HG03175 (cell line): Measurements from ENCODE around the gene HAUS2.
"Not testable (repeated sequence)": the region's sequence is repeated elsewhere in the genome, so short reads cannot be mapped to it uniquely, and the experiment has no call there.

Experiments
- ATAC-seq: cut with Tn5 transposase; IDR thresholded peaks from one replicate; pipeline ENCODE4 v1.9.1; 2021; ENCODE audit warnings: mild to moderate bottlenecking, moderate library complexity; ENCODE audit not compliant: unreplicated experiment

HAUS2 gene

DNA sequence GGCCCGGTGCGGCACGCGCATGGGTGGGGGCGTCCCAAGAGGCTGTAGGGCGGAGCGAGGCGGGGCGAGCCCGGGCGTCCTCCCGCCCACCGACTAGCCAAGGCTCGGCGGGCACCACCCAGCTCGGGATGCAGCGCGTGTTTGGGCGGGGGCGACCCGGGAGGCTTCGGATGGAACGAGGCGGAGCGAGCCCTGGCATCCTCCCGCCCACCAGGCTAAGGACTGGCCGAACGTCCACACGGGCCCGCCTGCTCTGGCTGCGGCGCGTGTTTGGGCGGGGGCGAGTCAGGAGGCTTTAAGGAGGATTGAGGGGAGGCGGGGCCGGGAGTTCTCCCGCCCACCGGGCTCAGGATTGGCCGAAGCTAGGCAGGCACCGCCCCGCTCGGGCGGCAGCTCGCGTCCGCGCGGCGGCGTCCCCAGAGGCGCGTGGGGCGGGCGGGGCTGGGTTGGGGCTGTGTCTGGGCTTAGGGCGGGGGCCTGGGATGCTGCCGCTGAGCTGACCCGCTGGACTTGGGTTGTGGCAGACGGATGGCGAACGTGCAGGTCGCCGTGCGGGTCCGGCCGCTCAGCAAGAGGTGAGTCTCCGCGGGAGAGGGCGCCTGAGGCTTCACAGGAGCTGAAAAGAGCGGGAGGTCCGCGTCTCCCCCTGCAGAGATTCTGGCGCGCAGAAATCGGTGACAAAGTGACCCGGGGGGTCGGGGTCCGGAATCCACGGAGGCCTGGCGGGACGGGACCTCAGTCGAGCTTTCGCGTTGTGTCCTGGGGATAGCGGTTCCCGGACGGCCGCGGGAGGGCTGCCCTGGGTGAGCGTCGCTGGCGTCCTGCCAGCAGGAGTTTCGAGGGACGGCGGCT is 26.8 kb downstream of the HAUS2 start, which contains the start of gene STARD9:
Gene STARD9, plus strand, starts transcription at position 419 of the 852 bp plus-strand sequence. Its CDS starts 110 bp downstream, at position 529.
- ATAC-seq, result peak; percentile 93

DNA sequence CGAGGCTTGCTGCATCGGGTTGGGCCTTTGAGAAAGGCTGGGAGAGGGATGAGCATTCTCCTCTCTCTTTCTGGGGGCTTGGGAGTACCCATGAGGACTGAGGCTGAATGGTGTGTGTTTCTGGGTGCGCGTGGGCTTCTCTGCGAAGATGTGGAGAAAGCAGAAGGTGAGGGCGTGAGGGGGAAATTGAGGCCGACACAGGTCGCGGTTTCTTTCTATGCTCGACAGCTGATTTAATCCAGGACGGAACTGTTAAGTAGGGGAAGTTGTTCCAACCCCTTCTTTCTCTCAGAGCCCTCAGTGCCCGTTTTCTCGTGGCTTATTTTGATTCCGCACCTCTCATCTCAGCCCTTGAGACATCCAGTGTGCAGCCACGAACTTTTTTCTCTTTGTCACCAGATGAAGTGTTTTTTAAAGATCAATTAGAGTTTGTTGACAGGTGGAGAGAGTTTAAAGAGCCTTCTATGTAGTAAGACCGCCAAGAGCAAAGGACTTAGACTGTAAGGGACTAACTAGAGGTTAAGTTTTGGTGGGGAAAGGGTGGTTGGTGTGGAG is 27.5 kb downstream of the HAUS2 start:
- no peak for ATAC-seq

DNA sequence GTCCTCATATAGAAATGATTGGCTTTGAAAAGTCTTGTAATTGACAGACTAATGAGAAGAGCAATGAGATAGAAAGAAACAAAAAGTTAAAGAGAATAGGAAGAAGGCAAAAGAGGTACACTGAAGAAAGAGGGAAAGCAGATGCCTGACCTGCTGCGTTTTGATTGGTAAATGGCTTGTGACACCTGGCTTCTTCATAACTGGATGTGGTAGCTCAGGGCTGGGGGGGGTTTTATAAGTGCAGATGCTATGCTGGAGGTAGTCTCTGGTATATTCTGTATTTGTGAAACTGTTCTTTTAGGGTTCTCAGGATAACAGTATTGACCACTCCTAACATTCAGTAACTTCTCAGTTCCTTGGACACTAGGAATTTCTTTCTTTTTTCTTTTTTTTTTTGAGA is 28.1 kb downstream of the HAUS2 start:
- no peak for ATAC-seq

DNA sequence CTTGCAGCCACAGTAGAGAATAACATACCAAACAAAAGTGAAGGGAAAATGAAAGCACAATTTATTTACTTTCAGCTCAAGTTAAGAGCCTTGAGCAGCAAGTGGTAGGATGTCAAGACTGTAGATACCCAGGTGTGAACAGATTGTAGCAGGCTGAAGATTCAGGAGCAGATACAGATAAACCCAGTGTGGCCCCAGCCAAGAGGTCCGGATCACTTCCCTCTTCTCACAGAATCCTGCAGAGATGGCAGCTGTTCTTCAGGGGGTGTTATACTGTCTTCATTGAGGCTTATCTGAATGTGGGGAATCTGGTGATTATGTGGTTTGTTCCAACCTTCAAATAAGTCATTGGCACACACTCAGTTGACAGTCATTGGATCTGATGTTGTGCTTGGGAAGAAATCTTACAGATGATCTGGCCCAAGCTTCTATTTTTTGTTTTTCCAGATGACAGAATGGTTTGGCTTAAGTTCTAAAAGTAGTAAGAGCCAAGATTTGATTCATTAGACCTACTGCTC is 28.9 kb downstream of the HAUS2 start:
- no peak for ATAC-seq

DNA sequence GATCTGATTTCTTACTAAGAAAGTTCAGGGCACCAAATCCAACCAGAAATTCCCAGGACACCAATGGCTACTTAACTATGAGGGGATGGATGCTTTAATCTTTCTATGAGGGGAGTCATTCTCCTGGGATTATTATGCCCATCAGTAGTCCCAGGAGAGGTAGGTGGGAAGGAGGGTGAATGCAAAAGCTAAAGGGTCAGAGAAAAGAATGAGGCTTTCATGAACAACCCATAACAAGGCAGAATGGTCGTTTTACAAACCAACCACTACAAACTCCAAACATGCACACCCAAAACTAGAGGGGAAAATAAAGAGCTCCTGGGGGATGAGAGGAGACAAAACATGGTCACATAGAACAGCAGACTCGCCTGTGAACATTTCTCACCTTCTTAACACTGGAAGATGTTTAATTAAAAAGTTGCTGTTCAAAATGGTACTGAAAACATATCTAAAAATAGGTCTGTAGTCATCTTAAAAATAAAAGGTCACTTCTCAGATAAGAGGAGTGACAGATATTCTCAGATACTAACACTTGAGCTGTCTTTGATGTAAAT is 30.4 kb downstream of the HAUS2 start:
- ATAC-seq, result no peak

DNA sequence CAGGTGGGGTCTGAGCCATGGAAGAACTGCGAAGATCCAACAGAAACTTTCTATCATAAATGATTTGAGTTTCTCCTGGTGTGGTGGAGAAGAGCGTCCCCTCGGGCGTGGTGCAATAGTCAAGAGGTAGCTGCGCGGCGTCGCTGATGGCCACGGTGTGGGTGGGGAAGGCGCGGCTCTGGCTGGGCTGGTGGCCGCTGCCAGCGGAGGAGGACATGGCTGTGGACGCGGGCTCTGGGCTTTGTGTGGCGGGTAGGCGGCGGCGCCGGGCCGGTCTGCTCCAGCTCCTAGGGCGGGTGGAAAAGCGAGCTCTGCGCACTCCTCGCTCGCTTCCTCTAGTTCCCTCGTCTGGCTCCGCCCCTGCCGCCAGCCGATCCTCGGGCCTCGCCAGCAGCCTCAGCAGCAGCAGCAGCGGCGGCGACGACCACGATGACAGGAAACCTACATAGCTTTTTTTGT is 32.7 kb downstream of the HAUS2 start:
- ATAC-seq, result peak; percentile 77

DNA sequence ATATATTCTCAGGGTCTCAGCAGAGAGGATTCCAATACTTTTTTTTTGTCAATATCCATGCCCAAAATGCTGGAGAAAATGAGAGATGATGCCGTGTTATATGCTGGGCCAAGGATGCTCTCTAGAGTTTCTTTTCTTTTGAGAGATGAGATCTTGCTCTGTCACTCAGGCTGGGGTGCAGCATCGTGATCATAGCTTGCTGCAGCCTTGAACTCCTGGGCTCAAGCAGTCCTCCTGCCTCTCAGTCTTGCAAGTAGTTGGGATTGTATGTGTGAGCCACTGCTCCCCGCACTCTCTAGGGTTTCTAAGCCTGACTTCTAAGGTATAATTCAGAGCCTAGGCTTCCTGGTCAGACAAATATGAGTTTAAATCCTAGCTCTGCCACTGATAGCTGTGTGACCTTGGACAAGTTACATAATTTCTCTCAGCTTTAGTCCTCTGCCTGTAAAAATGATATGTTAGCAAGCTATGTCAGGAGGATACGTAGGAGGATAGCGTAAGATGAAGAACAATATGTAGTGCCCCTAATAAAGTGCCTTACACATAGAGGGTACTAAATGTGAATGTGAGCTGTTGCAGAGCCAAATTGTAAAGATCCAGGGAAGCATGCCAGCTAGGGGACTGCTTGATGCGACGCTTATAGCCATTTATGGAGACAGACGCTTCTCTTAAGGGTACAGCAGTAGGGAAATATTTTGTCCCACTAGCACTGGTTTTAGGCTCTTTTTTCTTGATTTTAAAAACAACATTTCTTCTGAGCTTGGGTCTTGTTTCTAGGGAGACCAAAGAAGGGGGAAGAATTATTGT is 34.1 kb downstream of the HAUS2 start:
- ATAC-seq, result no peak

DNA sequence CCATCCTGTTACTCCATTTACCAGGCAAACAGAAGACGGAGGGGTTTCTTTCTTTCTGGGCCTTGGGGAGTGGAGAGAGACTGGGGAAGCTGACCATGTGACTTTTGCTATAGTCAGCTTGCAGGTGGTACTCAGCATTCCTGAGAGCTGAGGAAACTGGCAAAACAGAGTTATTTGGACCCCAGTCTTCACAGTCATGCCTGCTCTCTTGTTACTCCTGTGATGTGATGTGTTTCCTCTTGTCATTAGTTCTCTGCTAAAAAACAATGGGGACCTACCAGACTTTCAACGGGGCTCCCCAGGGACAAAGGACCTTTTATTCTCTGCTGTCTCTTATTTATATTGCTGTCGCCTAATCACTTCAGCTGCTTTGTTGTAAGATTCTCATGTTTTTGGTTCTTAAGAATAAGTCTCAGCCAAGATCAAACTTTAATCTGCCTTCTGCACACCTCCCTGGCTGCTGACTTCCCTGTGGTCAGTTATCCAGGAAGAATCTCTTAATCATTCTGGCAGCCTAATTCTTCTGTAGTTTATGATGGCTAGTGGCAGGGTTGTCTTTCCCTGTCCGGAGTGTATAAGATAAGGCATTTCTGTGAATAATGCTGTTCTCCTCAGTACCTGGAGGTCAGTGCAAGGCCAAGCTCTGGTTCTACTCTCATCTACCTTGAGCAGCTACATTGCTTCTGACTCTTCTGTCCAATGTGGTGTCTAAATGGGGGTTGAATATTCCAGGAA is 35.6 kb downstream of the HAUS2 start:
- ATAC-seq, result no peak

DNA sequence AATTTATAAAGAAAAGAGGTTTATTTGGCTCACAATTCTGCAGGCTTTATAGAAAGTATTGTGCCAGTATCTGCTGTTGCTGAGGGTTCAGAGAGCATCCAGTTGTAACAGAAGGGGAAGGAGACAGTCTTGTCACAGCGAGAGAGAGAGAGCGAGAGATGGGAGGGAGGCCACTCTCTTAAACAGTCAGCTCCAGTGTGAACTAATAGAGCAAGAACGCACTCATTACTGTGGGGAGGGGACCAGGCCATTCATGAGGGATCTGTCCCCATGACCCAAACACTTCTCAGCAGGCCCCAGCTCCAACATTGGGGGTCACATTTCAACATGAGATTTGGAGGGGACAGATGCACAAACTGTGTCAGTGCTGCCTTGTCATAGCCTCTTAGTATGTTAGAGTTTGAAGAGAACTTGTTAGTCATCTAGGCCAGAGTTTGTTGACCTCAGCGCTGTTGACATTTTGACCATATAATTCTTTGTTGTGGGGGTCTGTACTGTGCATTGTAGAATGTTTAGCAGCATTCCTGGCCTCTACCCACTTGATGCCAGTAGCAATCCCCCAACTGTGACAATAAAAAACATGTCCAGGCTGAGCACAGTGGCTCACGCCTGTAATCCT is 42.1 kb downstream of the HAUS2 start:
- no peak for ATAC-seq

DNA sequence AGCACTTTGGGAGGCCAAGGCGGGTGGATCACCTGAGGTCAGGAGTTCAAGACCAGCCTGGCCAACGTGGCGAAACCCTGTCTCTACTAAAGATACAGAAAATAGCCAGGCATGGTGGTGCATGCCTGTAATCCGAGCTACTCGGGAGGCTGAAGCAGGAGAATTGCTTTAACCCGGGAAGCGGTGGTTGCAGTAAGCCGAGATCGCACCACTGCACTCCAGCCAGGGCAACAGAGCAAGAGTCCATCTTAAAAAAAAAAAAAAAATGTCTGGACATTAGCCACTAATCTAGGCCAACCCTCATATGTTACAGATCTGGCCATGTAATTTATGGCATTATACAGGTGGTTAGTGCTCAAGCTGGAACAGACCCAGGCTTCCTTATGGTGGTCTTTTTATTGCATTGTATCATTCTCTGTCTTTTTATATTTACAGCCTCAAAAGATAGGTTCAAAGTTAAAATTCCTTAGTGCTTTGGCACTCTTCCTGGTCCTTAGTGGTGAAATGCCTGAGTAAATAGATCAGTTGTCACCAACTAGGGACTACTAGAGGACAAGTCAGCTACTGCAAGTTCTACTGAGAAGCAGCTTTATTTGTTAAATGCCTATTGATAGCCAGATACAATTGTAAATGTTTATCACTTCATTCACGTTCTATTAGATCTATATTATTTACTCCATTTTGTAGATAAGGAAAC is 42.7 kb downstream of the HAUS2 start:
- ATAC-seq, result no peak

DNA sequence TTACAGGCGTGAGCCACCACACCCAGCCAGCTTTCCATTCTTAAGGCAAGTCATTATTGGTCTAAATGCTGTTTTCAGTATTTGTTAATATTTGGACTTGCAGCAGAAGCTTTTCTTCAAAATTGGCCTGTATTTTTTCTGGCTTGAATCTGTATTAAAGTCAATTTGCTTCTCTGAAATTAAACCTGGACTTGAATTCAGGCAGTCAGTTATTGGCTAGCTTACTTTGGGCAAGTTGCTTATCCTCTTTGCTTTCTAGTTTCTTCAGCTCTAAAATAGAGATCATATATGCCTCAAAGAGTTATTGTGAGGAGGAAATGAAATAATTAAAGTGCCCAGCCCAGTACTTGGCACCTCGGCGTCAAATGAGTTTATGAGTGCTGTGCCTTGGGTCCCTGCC is 44.1 kb downstream of the HAUS2 start:
- ATAC-seq, result no peak

DNA sequence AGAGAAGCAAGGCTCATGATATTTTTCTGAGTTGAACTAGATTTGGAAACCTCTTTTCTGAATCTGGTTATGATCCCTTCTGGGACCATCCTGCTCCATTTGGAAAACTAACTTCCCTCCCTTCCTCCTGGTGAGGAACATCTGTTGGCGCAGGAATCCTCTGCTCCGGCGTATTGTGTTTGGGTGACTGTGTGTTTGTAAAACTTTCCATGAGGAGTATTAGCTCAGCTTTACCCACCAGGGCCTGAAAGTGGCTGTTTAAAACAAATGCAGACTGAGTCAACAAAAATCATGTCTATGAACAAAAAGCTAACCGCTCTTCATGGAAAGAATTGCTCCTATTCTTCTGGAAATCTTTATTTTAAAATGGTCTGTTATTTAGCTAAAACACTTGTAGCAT is 44.5 kb downstream of the HAUS2 start:
- no peak for ATAC-seq

DNA sequence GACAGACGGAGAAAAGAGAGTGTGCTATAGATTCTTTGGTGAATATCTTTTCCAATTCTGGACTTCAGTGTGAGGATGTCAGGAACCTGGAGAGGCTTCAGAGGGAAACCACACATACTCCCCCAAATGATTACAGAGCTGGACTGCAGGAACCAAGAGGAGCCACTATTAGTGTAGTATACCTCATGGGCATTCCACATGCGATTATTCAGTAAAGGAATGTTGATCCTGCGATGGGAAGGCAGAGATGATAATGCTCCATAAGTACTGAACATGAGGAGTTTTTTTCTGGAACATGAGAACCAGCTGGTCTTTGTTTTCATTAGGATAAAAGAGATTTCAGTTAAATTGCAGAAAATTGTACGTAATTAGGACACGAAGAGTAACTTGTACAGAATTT is 45.5 kb downstream of the HAUS2 start:
- ATAC-seq, result no peak

DNA sequence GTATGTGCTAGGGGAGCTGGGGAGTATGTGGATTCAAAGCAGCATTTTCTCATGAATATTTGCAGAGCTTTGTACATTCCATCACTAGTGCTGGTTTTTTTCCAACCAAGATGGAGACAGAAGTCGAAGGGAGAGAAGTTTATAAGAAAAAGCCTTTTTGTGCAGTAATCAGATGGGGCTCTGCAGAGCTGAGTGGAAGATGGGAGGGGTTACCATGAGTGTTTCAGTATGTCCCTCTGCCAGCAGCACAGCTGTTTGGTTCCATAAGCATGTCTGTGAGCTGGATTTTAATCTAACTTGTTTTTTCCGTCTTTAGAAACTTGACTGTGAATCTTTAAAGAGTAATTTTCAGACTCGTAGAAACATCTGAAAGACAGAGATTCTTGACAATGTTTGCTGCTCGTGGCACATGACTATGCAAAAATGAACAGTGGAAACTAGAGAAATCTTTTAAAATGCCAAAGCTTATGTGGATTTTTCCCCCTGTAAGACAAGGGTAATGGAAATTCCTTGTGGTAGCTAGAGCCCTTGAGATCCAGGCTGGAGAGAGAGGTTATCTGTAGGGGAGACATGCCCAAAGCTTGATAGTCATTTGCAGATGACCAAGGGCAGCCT is 47.1 kb downstream of the HAUS2 start:
- no peak for ATAC-seq

DNA sequence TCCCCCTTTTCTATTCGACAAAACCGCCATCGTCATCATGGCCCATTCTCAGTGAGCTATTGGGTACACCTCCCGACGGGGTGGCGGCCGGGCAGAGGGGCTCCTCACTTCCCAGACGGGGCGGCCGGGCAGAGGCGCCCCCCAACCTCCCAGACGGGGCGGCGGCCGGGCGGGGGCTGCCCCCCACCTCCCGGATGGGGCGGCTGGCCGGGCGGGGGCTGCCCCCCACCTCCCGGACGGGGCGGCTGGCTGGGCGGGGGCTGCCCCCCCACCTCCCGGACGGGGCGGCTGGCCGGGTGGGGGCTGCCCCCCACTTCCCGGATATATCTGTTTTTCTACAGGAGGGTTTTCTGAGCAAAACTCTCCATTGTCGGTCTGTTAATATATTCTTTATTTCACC is 52.7 kb downstream of the HAUS2 start:
- not testable (repeated sequence) for ATAC-seq

DNA sequence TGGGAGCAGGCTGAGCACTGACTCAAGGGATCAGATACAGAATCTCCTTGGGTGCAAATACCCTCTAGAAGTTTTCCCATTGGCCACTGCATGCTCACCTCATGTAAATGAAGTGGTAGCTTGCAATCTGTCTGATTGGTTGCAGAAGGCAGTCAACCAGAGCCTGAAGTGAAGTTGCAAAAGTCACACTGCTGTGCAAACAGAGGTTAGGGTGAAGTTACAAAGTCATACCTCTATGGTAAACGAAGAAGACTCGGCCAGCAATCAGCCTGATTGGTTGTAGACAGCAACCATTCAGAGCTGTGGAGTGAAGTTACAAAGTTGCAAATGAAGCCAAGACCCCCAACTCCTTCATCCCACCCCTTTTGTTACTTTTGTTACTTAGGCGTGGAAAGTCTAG is 53.9 kb downstream of the HAUS2 start:
- ATAC-seq, result no peak

DNA sequence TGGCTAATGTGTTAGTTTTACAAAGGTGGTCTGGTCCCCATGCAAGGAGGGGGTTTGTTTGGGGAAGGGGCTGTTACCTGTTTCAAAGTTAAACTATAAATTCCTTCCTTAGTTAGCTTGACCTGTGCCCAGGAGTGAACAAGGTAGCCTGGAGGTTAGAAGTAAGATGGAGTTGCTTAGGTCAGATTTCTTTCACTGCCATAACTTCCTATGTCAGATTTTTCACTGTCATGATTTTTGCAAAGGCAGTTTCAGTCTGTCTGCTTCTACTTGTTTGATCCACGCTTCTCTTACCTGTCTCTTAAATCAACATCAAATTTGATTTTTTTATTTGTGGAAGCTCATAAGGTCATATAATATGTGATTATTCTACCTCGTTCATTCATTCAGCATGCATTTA is 55.3 kb downstream of the HAUS2 start:
- no peak for ATAC-seq

DNA sequence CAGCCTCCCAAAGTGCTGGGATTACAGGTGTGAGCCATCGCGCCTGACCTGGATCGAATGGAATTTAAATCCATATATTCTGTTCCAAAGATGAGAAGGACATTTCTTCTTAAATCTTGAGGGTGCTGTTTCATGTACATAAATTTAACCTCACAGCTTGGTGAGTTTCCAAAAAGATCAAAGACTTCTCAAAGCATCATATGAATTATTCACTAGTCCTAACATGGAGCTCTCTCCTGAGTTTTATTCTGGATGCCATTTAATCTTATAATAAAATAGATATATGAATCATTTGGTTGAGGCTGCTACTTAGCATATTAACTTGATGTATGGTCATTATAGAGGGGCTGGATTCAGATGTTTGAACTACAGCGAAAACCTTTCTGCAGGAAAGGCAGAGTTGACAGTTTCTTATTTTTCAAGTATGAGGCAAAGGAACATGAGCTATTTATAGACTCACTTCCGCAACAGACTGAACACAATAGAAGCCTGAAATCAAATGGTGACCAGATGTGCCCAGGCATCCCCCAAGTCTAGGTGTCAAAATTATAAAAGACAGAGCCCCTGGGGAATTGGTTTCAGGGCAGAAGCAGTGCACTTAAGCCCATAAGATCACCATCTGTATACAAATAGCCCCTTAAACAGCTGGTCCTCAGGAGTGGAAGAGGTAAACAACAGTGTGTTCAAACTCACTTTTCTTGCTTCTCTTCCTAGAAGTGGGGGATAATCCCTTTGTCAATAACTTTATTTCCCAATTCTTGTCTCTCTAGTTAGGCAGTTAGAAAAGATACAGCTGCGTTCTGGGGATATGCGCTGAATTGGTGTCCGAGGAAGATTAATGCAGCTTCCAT is 56.5 kb downstream of the HAUS2 start:
- peak; percentile 41 for ATAC-seq
